ENCODE measurements around the gene CAB39.

GRCh38 chr2:230829293-230829692 lies 116.7 kb downstream of the CAB39 start:
- TF ChIP-seq CTCF (IDR thresholded peaks at IDR 0.05) (no peak), POLR2AphosphoS5 (IDR thresholded peaks at IDR 0.05; ENCODE audit: low read depth, low read length) (no peak)
